HG03457 (cell line): ENCODE measurements around the gene PTDSS2.

Experiments
- ATAC-seq: cut with Tn5 transposase; IDR thresholded peaks from one replicate; pipeline ENCODE4 v1.9.1; 2021; ENCODE audit warnings: moderate number of reproducible peaks; ENCODE audit not compliant: unreplicated experiment

Gene PTDSS2

DNA sequence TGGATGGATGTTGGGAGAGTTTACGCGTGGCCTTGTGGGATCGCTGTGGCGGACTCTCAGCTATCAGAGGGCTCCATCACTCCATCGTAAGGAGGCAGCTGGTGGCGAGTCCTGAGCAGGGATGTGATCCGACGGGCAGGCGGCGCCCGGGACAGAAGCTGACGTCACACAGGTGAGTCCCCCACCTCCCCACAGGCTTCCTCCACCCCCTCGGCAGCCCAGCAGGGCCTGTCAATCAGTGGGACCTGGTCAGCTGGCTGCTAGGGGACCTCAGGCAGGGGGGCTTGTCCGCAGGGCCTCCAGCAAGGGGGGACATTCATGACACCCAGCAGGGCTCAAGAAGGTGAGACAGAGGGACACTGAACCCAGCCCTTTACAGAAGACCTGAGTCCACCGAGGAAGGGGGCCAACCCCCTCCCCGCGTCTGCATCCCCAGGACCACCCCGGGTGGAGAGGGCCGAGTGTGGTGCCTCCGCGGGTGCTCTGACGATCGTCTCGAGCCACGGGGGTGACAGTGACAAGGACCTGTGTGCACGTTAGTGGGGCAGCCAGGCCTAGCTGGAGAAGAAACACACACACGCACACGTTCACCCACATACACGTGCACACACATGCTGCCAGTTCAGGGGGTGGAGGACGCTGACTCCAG is 78.2 kb downstream of the PTDSS2 start:
- no peak for ATAC-seq

DNA sequence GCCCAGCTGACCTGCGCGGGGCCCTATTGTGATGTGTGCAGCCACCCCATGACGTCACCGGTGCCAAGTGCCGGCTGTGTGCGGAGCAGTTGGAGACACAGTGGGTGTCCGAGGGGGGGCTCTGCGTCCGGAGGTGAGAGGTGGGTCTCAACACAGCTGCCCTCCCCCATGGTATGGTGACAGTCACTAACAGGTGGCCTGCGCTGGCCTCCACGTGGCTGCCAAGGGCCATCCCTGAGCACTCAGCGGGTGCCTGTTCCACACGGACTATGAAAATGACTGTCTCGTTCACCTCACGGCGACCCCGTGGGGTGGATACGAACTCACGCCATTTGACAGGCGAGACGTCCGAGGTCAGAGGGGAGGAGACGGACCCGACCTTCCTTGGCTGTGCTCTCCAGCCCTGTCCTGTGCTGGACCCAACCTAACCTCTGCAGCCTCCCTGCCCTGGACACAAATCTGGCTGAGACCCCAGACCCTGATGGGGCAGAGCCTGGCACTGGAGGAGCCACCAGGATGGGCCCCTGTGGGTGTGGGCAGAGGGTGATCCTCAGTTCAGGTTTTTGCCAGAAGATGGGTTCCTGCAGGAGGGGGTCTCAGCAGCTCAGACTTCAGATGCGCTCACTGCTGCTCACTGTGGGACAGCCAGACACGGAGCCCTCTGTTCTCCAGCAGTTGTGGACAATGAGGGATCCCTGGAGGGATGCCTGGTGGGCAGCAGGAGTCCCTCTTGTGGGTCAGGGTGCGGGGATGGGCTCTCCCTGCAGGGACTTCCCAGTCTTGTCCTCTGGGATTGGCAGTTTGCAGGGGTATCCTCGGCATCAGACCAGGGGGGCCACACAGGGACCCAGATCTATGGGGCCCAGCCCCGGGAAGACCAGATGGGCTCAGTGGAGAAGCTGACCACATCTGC is 79.0 kb downstream of the PTDSS2 start:
- ATAC-seq: no peak

DNA sequence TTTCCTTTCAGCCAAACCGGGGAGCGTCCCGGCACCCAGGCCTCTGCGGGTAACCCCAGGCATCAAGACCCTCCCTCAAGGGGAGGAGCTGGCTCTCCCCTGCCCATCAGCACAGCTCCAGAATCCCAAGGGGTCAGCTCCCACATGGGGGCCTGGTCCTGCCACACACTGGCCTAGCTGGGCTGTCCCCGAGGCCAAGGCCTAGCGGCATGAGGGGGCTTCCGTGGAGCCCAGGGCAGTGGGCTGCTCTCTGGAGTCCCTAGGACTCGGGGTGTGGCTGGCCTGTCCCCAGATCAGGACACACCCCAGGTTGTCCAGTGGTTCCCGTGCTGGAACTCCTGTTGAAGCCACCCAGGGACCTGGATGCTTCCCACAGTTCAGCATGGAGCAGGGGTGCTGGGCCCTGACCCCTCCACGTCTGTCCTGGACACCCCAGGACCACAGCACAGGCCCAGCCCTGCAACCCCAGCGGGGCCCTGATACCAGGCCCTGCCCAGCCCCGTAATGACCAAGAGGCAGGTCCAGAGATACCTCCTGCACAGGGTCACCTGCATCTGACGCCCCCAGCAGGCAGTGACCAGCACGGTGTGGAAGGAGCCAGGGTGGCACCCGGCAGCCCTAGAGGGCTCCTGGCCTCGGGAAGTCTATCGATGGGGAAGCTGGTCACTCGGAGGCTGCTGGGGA is 79.8 kb downstream of the PTDSS2 start:
- no peak for ATAC-seq

DNA sequence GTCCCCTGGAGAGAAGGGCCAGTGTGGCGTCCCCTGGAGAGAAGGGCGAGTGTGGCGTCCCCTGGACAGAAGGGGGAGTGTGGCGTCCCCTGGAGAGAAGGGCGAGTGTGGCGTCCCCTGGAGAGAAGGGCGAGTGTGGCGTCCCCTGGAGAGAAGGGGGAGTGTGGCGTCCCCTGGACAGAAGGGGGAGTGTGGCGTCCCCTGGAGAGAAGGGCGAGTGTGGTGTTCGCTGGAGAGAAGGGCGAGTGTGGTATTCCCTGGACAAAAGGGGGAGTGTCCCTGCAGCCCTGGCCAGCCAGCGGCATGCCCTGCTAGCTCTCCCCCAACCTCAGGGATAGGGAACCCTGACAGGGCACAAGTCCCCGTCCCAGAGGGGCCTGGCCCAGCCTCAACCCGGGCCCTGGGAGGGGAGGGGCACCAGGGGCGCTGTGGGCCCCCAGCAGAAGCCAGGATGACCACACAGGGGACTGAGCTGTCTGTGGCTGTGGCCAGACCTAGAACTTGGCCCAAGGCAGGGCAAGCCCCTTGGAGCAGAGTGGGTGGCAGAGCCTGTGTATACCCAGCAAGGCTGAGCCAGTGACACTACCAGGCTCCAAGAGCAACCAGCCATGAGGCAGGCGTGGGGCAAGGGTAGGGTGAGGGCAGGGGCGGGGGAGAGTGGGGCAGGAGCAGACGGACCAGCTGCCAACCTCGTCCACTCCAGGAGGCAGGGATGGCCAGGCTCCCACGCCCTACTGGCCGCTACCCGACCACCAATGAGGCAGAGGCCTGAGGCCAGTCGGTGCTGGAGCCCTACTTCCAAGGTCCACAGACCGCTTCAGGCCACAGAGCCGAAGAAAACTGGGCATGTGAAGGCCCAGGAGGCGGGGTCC is 81.1 kb downstream of the PTDSS2 start:
- ATAC-seq: no peak

DNA sequence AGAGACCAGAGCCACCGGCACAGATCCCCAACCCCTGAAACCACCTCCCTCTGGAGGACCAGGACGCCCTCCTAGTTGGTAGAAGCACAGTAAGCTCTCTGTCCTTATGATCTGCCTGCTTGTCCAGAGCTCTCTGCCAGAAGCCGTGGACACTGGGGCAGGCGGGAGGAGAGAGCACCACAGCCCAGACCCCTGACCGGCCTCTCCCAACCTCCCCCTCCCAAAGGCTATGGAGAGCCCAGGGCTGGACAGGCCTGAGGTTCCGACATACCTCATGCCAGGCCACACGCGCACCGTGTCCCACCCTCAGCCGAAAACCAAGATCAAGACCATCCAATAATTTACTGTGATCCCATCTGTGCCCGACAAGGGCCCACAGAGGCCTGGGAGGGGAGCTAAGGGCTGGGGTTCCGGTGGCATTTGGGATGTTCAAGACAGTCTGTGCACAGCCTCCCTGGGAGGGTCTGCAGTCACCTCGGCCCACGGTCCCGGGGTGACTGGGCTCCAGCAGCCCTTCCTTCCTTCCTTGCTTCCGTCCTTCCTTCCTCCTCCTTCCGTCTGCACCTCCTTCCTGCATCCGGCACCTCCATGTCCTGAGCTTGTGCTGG is 81.9 kb downstream of the PTDSS2 start:
- ATAC-seq: no peak

GRCh38 chr11:532527-532985 is 82.5 kb downstream of the PTDSS2 start:
- ATAC-seq: no peak

GRCh38 chr11:532986-533585 is 83.0 kb downstream of the PTDSS2 start:
- no peak for ATAC-seq

DNA sequence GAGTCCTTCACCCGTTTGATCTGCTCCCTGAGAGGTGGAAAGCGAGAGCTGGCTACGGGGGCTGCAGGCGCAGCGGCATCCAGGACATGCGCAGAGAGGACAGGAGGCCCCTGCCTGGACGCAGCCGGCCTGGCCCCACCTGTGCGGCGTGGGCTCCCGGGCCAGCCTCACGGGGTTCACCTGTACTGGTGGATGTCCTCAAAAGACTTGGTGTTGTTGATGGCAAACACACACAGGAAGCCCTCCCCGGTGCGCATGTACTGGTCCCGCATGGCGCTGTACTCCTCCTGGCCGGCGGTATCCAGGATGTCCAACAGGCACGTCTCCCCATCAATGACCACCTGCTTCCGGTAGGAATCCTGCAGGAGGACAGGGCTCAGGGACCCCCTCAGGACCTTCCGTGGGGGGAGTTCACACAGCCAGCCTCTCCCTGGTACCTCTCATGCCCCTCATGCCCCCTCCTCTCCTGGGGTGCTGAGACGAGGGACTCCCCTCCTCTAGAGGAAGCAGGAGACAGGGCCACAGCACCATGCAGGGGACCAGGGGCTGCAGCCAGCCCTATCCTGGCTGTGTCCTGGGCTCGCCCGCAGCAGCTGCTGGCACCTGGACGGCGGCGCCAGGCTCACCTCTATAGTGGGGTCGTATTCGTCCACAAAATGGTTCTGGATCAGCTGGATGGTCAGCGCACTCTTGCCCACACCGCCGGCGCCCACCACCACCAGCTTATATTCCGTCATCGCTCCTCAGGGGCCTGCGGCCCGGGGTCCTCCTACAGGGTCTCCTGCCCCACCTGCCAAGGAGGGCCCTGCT is 83.7 kb downstream of the PTDSS2 start:
- no peak for ATAC-seq

DNA sequence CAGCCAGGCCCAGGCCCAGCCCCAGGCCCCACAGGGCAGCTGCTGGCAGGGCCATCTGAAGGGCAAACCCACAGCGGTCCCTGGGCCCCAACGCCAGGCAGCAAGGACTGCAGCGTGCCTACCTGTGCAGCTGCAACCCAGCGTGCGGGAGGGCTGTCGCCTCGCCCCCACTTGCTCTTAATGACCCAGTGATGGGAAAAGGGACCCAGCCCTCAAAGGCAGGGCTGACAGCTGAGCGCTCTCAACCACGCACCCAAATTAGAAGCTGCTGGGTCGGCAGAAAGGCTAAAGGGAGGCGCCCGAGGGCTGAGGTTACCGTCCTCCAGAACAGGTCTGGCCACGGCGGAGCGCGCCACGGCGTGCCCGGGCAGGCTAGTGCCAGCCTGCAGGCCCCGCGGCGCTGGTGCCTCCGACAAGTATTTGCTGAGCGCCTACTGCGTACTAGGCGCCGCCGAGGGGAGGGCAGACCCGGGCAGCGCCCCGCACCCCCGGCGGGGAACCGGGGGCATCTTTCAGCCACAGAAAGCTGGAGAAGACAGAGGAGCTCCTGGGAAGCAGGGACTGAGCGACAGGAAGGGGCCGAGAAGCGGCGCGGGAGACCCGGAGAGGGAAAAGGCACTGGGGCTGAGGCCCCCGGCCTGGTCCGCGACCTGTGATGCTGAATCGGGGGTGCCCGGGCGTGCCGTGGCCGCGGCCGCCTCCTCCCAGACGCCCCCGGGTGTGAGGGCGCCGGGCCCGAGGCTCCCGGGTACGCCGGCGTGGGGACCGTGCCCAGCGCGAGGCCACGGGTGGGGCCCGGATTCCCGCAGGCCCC is 84.5 kb downstream of the PTDSS2 start:
- no peak for ATAC-seq

DNA sequence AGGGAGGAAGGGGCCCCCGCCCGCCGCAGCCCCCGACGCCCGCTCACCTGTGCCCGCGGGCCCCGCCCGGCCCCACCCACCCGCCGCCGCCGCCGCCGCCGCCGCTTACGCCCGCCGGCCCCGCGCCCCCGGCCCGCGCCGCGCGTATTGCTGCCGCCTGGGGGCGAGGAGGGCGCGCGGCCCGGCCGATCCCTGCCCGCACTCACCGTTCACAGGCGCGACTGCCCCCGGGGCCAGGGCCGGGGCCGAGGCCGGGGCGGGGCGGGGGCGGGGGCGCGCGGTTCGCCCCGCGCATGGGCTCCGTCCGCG is 85.1 kb downstream of the PTDSS2 start:
- peak; percentile 4 for ATAC-seq

GRCh38 chr11:535519-536454 is 85.7 kb downstream of the PTDSS2 start, which contains the start of gene HRAS:
TSS of gene HRAS (minus strand) at chr11:535576.
- ATAC-seq: peak; percentile 56

DNA sequence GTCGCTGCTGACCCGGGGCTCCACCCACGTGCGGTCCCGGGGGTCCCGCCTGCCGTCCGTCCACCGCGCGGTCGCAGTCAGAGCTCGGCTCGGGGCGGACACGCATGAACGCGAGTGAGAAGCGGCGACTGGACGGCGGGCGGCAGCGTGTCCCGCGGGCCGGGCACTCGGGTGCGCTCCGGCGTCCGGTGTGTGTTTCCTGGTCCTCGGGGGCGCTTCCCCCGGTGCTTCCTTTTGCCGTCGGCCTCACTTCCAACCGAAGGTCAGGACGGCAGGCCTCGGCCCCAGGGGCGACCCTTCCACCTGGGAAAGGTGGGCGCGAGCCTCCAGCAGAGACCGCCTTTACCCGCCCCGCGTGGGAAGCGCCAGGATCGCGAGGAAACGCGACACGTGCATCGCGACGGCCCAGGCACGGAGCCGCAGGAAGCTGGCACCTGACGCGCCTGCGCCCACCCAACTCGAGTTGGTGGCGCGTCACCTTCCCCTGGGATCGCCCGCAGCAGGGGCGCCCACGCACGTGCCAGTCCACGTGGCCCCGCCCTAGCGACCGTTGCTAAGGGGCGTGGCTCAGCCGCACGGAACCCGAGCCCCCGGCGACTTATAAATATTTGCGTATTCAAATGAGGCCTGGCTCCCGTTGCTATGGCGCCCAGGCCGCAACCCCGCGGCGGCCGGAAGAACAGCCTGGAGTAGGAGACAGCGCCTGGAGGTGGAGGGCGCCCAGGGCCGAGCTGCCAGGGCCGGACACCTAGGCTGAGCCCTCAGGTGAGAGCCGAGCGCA is 87.0 kb downstream of the PTDSS2 start, which contains the start of gene LRRC56:
LRRC56 (plus strand) TSS at position 687 of the 781 bp plus-strand sequence. CDS start 3,158 bp downstream, outside the sequence.
- peak; percentile 39 for ATAC-seq

DNA sequence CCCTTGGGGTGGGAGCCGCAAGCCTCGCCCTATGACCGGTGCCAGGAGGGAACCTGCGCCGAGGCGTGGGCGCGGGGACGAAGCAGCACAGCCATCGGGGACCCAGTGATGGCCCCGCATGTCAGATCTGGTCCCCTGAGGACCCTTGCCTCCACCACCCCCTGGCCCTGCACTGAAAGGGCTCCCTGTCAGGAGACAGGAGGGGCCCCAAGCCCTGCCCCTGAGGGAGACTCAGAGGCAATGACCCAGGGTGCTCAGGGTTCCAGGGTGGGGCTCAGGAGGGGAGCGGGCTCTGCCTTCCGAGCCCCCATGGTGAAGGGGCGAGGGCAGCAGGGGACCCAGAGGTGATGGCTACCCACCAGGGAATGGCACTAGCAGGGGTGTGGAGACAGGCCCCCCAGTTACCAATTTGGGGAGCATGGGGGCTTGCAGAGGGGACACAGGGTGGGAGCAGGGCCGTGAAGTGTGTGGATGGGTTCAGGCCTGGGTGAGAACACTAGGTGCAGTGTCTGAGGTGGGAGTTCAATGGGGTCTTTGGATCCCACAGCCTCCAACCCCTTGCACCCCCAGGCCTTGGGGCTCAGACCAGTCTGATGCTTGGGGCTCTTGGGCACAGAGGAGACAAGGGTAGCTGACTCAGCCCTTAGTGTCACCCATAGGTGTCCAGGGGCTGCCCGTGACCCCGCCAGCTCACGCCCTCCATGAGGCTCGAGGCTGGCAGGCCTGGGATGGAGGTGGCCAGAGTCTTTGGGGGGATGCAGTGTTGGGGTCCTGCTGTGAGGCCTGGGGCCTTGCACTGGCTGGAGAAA is 87.7 kb downstream of the PTDSS2 start:
- no peak for ATAC-seq

- no peak for ATAC-seq
These were observed 88.5 kb downstream of the PTDSS2 start for GRCh38 chr11:538431-539051.

DNA sequence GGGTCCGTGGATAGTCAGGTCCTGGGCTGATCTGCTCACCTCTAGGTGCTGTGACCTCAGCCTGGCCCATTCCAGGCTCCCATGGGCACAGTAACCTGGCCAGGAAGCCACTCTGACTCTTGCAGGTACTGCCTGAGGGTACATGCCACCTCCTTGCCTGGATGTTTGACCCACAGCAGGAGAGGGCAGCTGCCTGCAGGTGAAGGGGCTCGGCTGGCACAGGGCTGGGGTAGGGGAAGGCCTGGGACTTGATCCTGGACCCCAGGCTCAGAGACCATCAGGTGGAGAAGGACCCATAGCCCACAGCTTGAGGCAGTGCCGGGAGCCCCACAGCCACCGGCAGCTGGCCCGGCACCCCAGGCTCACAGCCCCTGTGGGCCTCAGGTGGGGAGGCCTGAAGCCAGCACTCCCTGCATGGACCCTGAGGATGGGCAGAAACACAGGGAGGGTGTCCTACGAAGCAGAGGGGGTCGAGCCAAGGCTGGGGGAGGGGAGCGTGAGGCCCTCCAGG is 89.9 kb downstream of the PTDSS2 start:
- no peak for ATAC-seq
